VCaP (cell line): ENCODE measurements around the gene TAOK1.

Experiments used
- H3K27ac ChIP-seq: fragments of 450-650 bp; 2 replicates; pipeline ENCODE4 v1.5.1; 2017
- TF ChIP-seq, protein P1 (sequence below): fragments of 450-650 bp; conservative IDR thresholded peaks from 2 replicates; pipeline ENCODE4 v1.5.1; 2017; ENCODE audit warnings: mild to moderate bottlenecking, moderate library complexity

The TAOK1 gene

DNA sequence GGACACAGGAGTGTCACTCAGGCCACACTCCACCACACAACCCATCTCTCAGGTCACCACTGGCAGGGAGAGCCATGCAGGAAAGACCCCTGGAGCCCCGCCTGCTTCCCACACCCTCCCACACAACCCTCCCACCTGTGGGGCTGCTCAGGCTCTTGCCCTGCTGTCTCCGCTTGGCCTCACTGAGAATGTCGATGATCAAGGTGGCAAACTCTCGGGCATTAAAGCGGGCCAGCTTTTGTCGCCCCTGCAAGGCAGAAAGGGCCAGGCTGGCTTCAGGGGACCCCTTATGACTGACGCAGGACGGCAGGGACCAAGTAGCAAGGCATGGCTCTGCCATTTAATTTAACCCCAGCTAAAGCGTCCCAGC, 186.8 kb downstream of the TAOK1 start:
- H3K27ac ChIP-seq, result no peak overlapping the region
- TF ChIP-seq, protein P1, sequence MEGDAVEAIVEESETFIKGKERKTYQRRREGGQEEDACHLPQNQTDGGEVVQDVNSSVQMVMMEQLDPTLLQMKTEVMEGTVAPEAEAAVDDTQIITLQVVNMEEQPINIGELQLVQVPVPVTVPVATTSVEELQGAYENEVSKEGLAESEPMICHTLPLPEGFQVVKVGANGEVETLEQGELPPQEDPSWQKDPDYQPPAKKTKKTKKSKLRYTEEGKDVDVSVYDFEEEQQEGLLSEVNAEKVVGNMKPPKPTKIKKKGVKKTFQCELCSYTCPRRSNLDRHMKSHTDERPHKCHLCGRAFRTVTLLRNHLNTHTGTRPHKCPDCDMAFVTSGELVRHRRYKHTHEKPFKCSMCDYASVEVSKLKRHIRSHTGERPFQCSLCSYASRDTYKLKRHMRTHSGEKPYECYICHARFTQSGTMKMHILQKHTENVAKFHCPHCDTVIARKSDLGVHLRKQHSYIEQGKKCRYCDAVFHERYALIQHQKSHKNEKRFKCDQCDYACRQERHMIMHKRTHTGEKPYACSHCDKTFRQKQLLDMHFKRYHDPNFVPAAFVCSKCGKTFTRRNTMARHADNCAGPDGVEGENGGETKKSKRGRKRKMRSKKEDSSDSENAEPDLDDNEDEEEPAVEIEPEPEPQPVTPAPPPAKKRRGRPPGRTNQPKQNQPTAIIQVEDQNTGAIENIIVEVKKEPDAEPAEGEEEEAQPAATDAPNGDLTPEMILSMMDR, result no peak

DNA sequence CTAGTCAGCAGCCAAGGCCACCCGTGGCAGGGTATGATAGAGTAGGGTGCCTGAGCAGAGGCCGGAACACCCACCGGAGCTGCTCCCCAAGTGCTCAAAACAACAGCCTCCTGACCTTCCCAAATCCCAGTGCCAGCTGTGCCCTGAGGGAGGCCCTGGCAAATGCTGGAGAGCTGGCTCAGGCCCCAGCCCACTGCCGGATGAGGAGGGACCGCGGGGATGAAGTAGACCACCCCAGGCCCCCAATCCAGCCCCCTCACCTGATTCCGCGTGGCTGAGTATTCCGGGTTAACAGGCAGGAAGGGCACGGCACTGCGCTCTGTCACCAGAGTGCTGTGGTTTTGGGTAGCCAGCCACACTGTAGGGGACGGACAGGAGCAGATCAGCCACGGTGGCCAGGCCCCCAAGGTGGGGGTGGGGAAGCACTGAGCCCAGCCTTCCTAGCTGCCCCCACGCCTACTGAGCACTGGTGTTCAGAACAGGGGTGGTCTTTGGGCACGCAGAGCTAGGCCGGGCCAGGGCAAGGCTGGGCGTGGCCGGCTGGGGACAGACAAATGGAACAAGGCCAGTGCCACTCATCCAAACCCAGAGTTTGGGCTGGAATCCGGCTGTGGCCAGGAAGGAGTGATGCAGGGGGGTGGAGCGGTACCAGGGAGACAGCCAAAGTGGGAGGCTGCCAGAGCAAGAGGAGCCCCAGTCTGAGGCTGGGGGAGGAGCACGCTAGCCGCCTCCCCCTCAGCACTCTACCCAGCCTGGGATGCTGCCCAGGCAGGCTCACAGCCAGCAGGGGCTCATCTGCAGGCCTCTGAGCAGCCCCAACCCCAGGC, 187.4 kb downstream of the TAOK1 start:
- 0 out of 2 replicates have a peak overlapping the region, but pooled peaks have one; percentile 59 for H3K27ac ChIP-seq
- TF ChIP-seq, protein P1, result no peak

DNA sequence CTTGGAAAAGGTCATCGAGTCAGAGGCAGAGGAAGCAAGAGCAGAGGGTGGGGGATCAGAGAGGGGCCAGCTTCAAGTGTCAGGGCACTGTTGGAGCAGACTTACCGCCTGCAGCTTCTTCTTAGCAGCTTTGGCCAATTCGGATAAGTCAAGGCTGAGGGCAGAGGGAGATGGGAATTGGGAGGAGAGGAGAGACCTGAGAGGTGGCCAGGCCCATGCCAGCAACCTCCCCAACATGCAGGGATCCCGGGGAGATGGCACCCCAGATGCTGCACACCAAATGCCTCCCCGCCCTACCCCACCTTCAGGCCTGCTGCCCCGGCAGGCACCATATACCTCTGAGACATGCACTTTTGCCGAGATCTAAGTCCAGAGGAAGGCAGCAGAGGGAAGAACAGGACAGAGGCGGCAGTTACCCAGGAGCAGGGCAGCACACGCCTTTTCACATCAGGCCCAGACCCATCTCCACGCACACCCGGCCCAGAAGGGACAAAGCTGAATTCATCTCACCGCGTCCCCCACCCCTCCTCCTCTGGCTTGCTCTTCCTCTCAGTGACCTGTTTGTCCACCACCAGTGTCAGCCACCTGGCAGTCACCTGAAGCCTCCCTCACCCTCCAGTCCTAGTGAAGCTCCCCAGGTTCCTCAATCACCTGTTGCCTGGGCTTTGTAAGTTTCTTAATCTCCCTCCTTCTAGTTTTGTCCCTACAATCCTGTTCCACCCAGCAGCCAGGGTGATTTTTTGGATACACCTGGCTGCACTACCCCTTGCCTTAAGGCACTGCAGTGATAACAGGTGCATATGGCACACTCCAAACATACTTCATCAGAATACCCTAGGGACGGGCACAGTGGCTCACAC, 188.7 kb downstream of the TAOK1 start:
- H3K27ac ChIP-seq, result peak overlapping the region; percentile 59; the same call in 1 of the 2 replicates
- TF ChIP-seq, protein P1, result no peak

DNA sequence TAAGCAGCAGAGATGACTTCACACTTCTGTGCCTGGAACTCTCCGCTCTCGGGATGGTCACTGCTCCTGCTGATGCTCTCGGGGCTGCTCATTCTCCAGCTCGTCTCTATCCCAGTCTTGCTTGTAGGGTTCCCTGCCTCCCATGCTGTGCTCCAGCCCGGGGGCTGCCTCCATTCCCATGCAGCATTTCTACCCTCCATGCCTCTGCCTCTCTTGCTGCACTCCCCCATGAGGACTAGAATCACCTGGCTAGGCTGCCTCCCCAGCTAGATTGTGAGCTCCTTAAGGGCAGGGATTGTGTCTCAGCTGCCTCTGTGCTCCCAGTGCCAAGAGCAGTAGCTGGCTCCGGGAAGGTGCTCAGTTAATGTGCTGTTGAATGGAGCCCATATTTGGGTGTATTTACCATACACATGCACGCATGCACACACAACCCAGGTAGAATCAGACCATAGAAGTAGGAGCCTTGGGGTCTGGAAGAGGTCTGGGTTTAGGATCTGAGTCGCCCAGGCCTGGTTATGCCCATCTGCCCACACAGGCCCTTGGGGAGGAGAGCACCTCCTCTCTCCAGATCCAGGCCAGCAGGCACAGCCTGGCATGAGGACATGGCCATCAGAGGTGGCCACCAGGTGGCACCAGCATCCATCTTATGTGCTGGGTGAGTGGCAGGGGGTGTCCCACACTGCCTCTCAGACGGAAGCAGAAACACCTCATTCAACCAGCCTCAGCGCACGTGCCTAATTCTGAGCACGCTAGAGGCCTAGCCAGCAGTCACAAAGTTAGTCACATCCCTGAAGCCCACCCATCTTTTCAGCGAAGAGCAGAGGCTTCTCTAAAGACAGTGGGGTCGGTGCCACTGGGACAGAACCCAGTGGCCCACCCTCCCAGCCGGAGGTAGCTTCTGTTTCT, 190.0 kb downstream of the TAOK1 start:
- TF ChIP-seq, protein P1, result peak; percentile 99
- peak overlapping the region; percentile 59 for H3K27ac ChIP-seq

DNA sequence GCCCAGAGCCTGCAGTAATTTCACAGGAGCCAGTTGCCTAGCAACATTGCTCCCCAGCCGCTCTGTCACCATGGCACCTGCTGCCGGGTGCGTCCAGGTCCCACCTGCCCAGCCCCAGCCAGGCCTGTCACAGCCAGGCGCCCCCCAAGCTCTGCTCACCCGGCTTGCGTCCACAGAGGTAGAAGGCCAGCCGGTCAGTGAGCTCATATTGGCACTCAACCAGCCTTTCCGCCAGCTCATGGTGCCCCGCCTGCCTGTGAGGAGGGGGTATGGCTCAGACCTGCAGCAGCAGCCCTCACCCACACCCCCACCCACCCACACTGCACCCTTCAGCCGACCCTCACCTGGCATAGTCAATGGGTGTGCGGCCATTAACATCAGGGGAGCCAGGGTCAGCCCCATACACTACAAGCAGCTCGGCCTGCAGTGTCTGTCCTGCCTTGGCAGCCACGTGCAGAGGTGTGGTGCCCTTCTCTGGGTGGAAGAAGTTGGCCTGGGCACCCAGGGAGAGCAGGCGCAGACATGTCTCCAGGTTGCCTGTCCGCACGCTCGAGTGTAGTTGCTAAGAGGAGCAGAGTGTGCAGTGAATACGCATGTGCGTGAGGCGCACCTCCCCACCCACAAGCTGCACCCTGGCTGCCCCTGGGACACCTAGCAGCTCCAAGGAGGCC, 191.6 kb downstream of the TAOK1 start:
- TF ChIP-seq, protein P1, result no peak
- peak overlapping the region; percentile 59 for H3K27ac ChIP-seq

DNA sequence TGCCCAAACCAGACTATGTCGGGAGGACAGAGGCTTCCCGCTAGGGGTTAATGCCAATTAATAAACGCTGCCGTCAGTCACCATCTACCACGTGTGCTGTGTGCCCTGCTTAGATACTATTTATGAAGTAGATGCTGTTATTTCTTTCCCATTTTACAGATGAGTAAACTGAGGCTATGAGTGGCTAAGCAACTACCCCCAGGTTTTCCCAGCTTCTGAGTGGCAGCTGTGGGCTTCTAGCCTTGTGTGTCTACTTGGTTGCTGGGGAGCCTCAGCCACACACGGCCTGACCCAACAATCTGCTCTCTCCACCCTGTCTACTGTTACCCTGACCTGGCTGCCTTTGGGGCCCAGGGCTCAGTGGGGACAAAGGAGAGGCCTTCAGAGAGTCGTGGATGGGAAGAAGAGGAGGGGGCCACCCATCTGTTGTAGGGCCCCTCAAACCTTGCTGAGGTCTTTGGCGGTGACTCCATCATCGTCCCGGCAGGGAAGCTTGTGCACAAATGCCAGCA, 192.1 kb downstream of the TAOK1 start:
- H3K27ac ChIP-seq, result no peak overlapping the region; the same call in 1 of the 2 replicates
- TF ChIP-seq, protein P1, result no peak
